Fibroblast of the conjunctiva (primary cell): ENCODE data around the gene CYBC1.
A peak's percentile ranks its signal among the peaks of the same experiment; 100 is the strongest.

Source experiments
- DNase-seq: peaks from one replicate; pipeline ENCODE4 v3.0.0-alpha.2; 2010; ENCODE audit warnings: low read depth

CYBC1 gene

DNA sequence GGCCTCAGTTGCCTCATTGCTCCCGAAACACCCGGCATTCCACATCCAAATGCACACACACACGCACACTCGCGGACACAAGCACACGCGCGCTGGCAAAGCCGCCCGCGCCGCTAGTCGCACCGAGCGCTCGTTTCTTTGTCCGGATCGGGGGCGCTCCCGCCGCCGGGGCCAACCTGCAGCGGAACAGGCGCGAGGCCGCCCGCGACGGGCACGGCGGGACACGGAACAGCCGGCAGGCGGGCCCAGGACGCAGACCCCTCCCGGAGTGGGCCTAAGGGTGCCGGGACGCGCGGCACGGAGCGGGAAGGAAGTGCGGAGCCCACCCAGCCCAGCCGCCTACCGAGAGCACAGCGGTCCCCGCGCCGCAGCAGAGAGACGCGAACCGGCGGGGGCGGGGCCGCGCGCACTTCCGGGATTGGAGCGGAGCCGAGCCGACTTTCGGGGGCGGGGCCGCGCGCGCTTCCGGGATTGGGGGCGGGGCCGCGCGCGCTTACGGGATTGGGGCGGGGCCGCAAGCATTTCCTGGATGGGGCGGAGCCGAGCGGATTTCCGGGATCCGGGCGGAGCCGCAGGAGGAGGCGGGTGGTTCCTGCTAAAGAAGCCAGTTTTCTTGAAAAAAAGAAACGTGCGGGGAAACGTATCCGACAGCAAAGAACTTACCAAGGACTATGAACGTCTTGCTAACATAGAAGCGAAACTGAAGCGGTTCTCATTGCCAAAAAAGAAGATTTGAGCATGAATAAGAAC lies at the start of gene CYBC1:
Gene CYBC1 (minus strand): TSS at position 396 of the 750 bp plus-strand sequence. CDS start 1,498 bp downstream, outside the sequence.
- DNase-seq = peak; percentile 90

DNA sequence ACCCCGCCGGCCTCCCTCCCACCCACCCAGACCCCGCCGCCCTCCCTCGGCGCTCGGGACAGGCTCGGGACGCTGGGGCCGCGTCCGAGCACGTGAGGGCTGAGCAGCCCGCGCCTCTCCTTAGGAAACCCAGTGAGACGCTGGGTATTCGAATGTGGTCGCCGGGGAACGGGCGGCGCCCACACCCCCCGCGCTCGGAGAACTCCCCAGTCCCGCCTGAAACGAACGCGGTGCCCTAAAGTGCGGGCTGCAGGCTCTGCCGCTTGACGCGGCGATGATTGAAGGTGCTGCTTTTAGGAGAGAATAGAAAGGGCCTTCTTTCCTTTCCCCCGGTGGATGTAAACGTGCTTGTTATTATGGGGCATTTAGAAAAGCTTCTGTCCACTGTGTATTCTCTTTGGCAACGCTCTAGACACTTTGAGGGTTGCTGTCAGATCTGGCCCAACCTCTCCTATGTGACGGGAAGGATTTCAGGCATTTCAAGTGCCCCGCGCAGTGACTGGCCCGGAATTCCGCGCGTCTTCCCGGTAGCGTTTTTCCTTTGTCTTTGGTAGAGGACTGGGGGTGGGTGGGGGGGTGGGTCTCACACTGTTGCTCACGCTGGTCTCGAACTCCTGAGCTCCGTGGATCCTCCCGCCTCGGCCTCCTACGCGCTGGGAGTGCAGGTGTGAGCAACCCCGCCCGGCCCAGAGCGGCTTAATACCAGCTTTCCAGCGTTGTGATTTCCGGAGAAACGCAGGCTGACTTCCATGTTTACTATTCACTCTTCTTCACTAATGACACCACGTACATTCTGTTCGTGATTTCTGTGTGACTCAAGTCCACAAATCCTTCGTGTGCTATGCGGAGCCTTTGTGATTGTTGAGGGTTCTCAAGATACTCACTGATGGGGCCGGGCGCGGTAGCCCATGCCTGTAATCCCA lies 47.2 kb upstream of the CYBC1 start:
- DNase-seq = no peak

DNA sequence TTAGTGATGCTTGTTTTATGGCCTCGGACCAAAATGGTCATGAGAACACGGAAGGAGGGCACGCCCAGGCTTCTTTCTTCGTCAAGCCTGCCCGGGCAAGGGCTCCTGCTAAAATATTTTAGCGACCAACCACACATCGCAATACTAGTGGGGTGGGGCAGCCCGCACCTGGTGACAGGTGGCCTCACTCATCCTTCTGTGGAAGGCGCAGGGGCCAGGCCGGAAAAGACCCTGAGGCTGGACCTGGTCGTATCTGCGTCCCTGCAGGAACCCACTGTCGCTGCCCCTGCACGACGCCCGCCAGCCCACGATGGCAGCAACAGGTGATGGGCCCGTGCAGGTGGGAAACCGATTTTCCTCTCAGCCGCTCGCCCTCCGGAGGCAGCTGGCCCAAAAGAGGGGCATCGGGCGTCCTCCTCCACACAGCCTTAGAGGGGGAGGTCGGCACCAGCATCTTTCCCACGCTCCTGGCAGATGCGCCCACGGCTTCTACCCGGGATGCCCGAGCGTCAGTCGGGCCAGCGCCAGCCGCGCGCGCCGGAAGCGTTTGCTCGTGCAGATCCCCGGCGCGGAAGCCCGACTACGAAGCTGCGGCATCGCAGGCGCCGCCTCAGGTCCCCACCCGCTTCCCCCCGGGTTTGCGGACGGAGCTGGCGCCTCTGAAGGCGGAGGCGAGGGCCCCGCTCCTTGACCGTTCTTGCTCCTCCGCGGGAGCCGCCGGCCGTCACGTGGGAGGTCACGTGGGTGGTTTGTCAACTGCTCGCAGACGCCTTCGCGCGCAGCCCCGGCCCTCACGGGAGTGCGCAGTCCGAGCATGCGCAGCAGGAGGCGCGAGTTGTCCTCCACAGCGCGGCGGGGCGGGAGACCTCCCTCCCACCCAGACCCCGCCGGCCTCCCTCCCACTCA lies 46.2 kb upstream of the CYBC1 start:
- DNase-seq = peak; percentile 86

DNA sequence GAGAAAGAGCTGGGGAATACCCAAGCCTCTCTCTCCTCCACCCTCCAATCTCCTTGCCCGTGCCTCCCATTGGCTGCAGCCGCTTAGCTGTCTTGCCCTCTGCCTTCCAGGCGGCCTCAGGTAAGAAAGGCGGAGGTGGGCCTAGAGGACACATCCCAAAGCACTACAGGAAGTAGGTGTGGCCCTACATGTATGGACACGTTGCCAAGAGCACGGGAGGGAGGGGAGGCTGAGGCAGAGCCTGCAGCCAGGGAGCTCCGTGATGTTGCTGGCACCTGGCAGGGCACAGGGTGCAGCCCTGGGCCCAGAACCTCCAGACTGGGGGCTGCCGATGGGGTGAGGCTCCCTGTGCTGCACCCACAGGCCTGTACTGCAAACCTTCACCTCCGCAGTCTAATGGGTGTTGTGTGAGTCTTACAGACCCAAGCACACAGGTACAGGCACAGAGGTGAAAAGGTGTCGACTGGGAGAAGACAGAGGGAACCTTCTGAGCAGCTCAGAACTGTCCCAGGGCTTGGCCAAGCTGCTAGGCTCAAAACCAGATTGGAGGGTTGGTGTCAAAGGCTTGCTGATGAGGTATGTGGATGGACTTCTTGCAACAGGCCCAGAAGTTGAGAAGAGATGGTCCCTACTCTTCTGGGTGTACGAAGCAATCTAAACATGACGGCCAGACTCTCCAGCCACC lies 45.4 kb upstream of the CYBC1 start:
- DNase-seq = no peak

DNA sequence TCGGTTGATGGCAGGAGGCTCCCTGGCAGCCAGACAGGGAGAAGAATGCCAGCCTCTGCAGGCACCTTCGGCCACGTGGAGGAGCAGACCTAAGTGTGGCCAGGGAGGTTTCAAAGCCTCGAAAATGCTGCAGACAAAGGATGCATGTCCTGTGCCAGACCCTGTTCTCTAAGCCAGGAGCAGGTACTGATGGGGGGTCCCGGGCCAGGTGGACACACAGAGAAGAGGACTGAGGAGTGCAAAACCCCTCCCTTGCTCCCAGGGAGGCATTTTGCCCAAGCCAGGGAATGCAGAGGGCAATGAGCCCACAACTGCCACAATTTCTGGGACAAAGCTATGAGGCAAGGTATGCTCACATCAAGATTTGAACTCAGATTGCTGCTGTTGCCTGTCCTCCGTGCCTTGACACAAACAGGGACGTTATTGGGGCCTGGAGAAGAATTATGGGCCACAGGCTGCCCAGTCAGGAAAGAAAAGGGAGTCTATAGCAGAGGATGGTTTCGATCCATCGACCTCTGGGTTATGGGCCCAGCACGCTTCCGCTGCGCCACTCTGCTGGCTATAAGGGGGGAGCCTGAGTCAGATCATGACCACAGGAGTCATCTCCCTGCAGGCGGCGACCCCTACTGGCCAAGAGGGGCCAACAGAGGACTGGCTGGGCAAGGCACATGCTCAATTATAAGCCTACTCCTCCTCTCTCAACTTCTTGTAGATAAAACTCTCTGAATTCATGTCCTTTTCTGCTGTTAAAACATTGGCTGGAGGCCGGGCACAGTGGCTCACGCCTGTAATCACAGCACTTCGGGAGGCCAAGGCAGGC lies 43.9 kb upstream of the CYBC1 start:
- peak; percentile 94 for DNase-seq

DNA sequence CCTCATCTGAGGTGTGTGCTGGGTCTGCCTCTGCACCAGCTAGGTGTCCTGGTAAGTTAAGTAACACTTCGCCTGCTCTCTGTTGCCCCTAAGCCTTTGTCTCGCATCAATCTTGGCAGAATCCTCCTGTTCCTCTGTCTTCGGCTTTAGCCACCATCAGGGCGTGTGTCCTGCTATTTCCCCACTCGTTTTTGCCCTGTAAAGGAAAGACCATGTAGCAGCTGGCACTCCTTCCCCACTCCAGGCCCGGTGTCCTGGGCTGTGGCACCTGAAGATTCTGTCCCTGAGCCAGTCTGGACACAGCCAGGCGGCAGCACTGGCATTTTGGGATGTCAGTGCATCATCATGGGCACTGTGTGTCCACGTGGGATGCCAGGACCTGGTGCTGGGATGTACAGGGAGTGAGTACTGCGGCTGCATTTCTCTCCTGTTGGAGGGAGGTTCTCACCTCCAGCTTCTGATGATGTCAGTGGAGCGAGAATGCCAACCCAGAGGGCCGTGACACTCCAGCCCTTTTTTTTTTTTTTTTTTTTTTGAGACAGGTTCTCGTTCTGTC lies 42.8 kb upstream of the CYBC1 start:
- DNase-seq = no peak

DNA sequence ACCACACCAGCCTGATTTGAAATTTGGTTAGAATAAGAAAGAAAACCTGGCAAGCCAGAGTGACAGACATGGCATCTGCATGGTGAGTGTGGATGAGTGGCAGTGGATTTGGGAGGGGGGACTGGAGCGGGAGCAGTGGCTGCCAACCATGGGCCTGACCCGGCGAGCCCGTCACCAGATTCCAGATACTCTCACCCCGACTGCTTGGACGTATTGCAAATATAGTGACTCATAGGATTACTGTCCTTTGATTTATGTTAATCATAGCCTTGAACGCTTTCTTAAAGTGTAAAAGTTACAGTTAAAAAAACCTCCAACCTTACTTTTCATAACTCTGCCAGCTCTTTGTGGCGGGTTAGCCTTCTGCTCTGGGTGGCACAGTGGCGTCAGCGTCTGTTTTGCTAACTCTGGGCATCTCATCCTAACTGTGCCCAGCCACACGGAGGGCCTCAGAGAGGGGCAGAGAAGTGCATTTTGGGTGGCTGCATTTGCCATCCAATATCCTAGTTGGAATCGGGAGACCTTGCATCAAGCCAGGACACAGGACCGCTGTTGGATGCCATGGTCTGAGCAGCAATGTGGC lies 42.2 kb upstream of the CYBC1 start:
- no peak for DNase-seq

DNA sequence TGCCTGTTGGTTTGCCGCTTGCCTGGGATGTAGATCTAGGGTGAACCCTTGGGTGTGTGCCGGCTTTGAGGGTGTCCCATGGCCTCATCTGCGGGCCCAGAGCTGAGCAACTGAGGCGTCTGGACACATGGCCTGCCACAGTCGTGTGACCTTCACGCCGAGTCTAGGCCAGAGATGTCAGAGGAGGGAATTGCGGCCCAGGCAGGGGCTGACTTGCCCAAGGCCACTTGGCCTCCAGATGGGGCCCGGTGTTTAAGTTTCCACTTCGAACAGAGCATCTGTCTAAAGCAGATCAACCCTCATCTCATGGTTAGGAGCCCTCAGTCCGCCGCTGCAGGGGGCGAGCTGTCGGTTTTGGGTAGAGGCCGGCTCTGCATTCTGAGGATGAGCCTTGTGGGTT lies 41.0 kb upstream of the CYBC1 start:
- DNase-seq = no peak

DNA sequence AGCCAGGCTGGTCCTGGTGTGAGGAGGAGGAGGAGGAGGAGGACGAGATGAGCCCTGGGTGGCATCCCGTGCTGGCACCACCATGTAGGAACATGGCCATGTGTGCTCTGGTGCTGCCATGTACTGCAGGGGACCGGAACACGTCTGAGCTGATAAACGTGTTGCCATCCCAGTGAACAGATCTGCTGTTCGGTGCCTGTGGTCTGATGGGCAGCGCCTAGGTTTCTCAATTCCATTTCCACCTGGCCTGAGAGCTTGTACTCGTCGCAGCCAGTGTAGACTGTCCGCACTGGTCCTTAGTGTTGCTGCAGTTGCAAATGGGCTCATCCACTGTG lies 40.6 kb upstream of the CYBC1 start:
- DNase-seq = no peak

DNA sequence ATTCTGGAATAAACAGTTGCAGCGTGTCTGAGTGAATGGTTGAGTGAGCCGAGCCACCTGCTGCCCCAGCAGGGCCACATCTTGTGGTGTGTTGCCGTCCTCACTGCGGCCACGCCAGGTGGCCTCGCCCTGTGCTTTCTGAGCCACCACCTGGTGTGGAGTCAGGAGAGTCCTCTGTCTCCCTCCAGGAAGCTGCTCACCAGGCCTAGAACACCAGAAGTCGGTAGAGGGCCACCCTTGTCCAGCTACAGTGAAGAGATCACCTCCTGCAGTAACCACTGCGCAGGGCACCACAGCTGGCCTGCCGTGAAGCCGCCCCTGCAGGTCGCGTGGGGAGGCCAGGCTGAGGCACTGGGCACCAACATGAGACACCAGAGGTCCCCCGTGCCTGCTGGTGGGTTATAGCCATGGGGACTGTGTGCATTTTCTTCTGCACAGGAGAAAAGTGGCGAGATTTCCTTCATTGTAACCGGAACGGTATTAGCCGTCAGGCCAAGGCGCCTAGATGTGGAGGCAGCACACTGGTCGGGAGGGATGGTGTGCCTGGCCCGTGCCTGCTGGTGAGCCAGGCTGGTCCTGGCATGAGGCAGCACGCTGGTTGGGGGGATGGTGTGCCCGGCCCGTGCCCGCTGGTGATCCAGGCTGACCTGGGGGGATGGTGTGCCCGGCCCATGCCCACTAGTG lies 40.1 kb upstream of the CYBC1 start:
- DNase-seq = no peak

DNA sequence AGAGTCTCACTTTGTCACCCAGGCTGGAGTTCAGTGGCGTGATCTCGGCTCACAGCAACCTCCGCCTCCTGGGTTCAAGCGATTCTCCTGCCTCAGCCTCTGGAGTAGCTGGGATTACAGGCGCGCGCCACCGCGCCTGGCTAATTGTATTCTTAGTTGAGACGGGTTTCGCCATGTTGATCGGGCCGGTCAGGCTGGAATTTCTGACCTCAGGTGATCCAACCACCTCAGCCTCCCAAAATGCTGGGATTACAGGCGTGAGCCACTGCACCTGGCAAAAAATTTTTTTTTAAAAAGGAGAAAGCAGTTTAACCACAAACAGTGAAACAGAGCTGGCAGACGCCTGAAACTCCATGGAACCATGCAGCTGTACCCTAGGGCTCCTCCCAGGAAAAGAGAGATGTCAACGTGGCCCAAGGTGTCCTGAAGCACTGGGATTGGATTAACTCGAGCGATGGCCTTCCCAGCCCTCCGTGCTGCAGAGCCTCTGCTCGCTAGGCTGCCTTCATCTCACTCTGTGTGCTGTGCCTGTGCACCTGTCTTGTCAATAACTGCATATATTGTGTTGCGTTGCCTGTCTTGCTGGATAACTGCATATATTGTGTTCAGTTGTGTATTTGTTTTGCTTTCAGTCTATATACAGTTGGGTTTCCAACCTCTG lies 39.4 kb upstream of the CYBC1 start:
- DNase-seq = no peak

DNA sequence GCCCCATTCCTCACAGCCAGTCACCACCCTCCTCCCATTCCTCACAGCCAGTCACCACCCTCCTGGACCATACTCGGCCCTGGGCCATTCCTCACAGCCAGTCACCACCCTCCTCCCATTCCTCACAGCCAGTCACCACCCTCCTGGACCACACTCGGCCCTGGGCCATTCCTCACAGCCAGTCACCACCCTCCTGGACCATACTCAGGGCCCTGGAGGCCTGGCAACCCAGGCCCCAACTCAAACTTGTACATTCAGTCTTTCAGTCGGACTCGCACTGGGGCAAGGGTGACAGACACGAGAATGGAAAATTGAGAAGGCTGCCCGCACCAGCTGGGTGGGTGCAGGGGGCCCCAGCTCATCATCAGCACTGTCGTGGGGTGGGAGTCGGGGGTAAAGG lies 38.6 kb upstream of the CYBC1 start:
- DNase-seq = peak; percentile 68

DNA sequence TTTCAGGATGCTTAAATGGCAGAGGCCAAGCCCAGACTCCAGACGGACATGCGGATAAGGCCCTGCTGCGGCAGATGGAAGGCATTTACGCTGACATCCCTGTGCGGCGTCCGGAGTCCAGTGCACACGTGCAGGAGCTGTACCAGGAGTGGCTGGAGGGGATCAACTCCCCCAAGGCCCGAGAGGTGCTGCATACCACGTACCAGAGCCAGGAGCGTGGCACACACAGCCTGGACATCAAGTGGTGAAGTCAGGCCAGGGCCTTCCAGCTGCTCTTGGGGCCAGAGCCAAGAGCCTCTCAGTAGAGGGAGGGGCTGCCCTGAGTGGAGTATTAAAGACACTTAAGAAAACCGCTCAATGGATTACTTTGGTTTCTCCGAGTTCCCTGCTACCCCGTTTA lies 37.4 kb upstream of the CYBC1 start:
- DNase-seq = no peak

DNA sequence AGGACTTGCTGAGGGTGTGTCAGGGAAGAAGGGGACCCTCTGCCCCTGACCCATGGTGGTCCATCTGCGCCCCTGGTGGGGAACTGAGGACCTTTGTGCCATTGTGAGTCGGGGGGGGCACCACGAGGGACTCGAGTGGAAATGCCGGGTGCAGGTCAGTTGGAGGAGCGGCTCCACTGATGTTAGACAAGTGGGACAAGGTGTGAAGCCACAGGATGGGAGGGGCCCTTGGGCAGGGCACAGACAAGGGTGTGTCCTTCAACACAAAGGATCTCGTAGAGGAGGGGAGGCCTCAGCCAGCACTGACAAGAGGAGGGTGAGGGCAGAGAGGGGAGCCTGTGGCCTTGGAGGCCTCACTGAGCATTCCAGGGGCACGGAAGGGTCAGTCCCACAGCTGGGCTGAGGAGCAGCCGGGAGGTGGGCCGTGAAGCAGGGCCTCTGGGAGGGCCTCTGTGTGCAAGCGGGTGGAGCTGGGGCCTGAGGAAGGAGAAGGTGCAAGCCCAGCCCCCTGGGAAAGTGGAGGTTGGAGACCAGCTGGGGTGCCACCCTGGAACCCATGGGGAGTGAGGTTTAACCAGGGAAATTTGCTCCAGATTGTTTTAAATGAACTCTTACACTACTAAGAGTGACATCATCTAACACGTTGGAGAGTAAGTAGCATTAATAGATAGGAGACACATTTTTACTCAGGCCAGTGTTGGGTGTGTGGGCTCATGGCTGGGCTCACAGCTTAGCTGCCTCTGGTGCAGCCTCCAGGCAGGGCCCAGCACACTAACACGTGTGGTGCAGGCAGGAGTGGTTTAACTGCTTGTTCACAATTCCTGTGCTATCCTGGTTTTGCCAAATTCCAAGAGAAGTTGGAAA lies 35.9 kb upstream of the CYBC1 start:
- no peak for DNase-seq

DNA sequence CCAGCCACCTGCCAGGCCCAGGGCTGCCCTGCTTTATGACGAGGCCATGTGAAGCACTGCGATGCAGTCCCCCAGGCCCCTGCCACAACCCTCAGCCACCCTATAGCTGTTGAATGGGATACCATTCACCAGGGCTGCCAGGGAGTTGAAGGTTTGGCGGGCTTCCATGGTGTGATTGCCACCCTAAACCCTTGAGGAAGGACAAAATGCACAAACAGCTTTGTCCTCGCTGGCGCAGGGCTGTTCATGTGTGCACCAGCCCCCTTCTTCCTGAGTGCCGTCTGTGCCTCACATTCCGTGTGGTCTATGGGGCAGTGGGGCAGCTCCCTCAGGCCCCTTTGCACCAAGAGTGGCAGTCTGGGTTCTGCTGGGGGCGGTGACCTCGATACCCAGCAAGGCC lies 33.3 kb upstream of the CYBC1 start:
- DNase-seq = no peak

DNA sequence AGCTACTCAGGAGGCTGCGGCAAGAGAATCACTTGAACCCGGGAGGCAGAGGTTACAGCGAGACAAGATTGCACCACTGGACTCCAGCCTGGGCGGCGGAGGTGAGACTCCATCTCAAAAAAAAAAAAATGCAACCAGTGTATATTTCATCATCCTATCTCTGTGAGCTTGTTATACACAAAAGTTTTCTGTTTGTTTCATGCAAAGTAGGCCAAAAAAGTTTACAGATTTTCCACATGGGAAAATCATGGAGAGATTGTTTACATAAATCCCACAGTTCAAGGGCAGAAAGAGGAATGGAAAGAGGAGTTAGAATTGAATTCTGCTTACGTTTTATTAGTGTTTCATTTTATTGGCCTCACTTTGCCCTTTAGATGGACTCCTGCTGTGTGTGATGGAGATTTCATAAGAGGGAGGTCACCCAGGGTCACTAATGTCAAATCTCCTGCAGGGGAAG lies 32.7 kb upstream of the CYBC1 start:
- DNase-seq = no peak

DNA sequence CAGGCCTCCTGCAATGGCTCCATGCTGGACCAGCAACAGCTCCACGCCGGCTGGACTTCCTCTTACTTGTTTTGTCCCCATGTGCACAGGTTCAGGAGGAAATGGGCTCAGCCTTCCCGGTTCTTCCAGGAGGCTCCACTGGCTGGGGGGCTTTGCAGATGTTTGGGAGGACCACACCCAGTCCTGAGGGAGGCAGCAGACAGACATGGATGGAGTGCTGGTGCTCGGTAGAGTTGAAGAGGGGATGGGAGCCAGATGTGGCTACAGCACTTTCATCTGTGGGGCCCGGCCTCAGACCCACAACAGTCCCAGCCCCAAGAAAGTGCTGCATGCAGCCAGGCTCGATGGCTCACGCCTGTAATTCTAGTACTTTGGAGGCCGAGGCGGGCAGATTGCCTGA lies 29.8 kb upstream of the CYBC1 start:
- no peak for DNase-seq

DNA sequence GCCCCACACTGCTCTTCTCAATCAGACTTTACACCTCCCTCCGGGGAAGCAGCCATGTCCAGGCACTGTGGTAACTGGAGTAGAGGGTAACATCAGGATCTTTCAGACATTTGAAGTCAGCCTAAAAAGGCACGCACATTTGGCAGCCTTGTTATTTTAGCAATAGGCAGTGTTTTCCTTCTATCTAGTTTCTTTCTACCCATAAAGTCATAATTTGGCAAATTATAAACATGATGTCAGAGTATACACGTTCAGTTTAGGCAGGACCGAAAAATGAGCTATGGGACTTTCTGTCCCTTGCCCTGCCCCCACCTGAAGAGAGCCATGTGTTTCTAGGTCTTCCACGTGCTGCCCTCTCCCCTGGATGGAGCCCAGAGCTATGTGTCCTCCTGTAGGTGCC lies 29.1 kb upstream of the CYBC1 start:
- no peak for DNase-seq
